Suprapubic skin (tissue), 4 donors: ENCODE measurements around the gene ZNF804A. TPM values are rescaled to one million over a fixed set of nuclear protein-coding genes. Genes with fewer than 3 reads are reported as not detected.

Experiments used
- DNase-seq, 2 donors: peaks; one replicate each; pipeline ENCODE4 v3.0.0-alpha.2; 2019; ENCODE audit warnings: low spot score in 2 of 2
- H3K27ac ChIP-seq: fragments of 200-600 bp; sonication (generic); one replicate; pipeline ENCODE4 v1.5.1; 2019
- H3K27me3 ChIP-seq: fragments of 200-600 bp; sonication (generic); one replicate; pipeline ENCODE4 v1.5.1; 2019
- H3K36me3 ChIP-seq: fragments of 200-600 bp; sonication (generic); one replicate; pipeline ENCODE4 v1.5.1; 2019
- H3K4me1 ChIP-seq: fragments of 200-600 bp; sonication (generic); one replicate; pipeline ENCODE4 v1.5.1; 2019
- H3K4me3 ChIP-seq: fragments of 200-600 bp; sonication (generic); one replicate; pipeline ENCODE4 v1.5.1; 2019; ENCODE audit warnings: mild to moderate bottlenecking
- H3K9me3 ChIP-seq: fragments of 200-600 bp; sonication (generic); one replicate; pipeline ENCODE4 v1.5.1; 2019
- EP300 ChIP-seq: sonication (generic); formaldehyde crosslinking; IDR thresholded peaks from one replicate; pipeline ENCODE4 v1.6.1; 2017; ENCODE audit warnings: antibody characterized with exemption
- POLR2A ChIP-seq, 2 donors: fragments of 450-650 bp; IDR thresholded peaks; one replicate each; pipeline ENCODE4 v1.6.1; 2017; ENCODE audit warnings: antibody characterized with exemption in 2 of 2, mild to moderate bottlenecking in 2 of 2, moderate library complexity in 2 of 2
- POLR2AphosphoS5 ChIP-seq, 3 donors: sonication (generic); formaldehyde crosslinking; IDR thresholded peaks; one replicate each; pipeline ENCODE4 v1.6.1; 2017; ENCODE audit warnings: antibody characterized with exemption in 3 of 3
- WGBS: methylation state at CpG from one replicate; pipeline ENCODE4 v1.1.5; 2018; 5-methylcytosine and 5-hydroxymethylcytosine counted together
- total RNA-seq, 4 donors: library from RNA; depleted of rRNA; stranded (reverse); fragments of >200 nt; gene quantifications; one replicate each; pipeline ENCODE4 v1.1.0, GENCODE V29; 2016
- TF ChIP-seq, protein P1 (sequence below), 2 donors: fragments of 200-600 bp in 1 of 2; fragments of 450-650 bp in 1 of 2; sonication (generic) in 1 of 2; IDR thresholded peaks; one replicate each; pipeline ENCODE4 v1.5.1; 2016 to 2019; ENCODE audit warnings: antibody characterized with exemption in 2 of 2, mild to moderate bottlenecking in 1 of 2, moderate library complexity in 1 of 2

Gene ZNF804A
- total RNA-seq, 4 donors from 2014 or later, result 1.0 TPM; not detected in 3

DNA sequence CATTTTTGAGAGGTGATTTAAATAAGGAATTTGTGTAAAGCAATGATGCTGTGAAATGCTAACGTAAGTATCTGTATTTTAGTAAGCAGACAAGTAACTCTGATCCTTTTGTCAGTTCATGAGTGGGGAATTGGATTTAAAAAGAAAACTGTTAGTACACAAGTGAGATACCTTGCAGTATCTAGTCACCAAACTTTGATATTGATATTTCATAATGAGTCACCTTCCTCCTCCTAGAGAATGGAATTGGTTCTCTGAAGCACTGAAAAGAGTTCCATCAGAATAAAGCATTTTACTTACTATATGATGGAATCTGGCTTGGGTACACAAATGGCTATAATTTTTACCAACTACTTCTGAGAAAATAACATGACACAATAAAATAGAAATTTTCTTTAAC lies 232.2 kb downstream of the ZNF804A start:
- no peaks in the 10 kb centered on the region for H3K4me1 ChIP-seq
- DNase-seq, result no peak
- 84% methylated on average over 1 of the region's 1 CpG for WGBS
- TF ChIP-seq POLR2AphosphoS5 (IDR thresholded peaks at IDR 0.05) (no peak), EP300 (no peak), POLR2A (IDR thresholded peaks at IDR 0.05) (no peak)
- TF ChIP-seq, protein P1, sequence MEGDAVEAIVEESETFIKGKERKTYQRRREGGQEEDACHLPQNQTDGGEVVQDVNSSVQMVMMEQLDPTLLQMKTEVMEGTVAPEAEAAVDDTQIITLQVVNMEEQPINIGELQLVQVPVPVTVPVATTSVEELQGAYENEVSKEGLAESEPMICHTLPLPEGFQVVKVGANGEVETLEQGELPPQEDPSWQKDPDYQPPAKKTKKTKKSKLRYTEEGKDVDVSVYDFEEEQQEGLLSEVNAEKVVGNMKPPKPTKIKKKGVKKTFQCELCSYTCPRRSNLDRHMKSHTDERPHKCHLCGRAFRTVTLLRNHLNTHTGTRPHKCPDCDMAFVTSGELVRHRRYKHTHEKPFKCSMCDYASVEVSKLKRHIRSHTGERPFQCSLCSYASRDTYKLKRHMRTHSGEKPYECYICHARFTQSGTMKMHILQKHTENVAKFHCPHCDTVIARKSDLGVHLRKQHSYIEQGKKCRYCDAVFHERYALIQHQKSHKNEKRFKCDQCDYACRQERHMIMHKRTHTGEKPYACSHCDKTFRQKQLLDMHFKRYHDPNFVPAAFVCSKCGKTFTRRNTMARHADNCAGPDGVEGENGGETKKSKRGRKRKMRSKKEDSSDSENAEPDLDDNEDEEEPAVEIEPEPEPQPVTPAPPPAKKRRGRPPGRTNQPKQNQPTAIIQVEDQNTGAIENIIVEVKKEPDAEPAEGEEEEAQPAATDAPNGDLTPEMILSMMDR (IDR thresholded peaks at IDR 0.05), result no peak
- no peaks in the 10 kb centered on the region for H3K27me3 ChIP-seq
- no peaks in the 10 kb centered on the region for H3K36me3 ChIP-seq
- no peak overlapping the region for H3K27ac ChIP-seq
- H3K9me3 ChIP-seq, result no peaks in the 10 kb centered on the region
- no peak overlapping the region for H3K4me3 ChIP-seq

DNA sequence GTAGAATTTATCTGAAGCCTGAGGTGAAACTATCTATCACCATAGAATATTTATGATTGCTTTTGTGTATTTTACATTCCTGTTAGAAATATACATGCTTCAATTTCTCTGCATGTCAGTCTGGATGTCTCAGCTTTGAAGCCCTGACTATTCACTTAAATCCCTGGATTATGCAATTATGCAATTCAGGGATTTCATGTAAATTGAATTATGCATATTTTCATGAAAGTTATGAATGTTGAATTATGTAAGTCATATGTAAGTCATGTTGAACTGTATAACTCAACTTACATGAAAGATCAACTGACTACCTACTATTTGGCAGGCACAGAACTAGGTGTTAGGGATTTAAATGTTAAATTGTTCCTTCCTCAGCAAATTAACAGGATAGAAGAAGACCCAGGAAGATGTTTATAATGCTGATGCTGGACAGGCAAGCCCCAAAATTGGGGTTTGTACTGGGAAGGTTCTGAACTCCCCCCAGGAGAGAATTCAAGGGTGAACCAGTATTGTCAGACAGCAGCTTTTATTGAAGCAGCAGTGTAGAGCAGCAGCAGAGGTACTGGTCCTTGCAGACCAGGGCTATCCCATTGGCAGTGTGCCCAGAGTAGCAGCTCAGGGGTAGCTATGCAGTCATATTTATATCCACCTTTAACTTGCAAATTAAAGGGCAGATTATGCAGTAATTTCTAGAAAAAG lies 236.5 kb downstream of the ZNF804A start:
- no peaks in the 10 kb centered on the region for H3K4me1 ChIP-seq
- H3K27ac ChIP-seq, result no peak overlapping the region
- H3K4me3 ChIP-seq, result no peak overlapping the region
- no peaks in the 10 kb centered on the region for H3K27me3 ChIP-seq
- TF ChIP-seq POLR2A (IDR thresholded peaks at IDR 0.05) (no peak), EP300 (no peak)
- TF ChIP-seq, protein P1 (IDR thresholded peaks at IDR 0.05), result no peak
- DNase-seq, result no peak
- H3K9me3 ChIP-seq, result no peaks in the 10 kb centered on the region
- no peaks in the 10 kb centered on the region for H3K36me3 ChIP-seq

DNA sequence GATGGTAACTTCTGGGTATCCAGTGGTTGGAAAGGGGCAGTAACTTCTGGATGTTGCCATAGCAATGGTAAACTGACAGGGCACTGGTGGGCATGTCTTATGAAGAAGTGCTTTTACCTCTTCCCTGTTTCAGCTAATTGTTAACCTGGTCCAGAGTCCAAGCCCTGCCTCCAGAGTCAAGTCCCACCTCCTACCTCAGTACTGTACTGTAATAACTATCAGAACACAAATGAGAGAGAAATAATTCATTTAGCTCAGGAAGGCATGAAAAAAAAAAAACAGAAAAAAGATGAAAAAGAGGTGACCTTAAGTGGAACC lies 237.0 kb downstream of the ZNF804A start:
- H3K9me3 ChIP-seq, result no peaks in the 10 kb centered on the region
- no peaks in the 10 kb centered on the region for H3K27me3 ChIP-seq
- no peak for DNase-seq
- no peak overlapping the region for H3K27ac ChIP-seq
- no peak overlapping the region for H3K4me3 ChIP-seq
- TF ChIP-seq, protein P1 (IDR thresholded peaks at IDR 0.05), result no peak
- TF ChIP-seq EP300, result no peak
- H3K36me3 ChIP-seq, result no peaks in the 10 kb centered on the region
- H3K4me1 ChIP-seq, result no peaks in the 10 kb centered on the region

DNA sequence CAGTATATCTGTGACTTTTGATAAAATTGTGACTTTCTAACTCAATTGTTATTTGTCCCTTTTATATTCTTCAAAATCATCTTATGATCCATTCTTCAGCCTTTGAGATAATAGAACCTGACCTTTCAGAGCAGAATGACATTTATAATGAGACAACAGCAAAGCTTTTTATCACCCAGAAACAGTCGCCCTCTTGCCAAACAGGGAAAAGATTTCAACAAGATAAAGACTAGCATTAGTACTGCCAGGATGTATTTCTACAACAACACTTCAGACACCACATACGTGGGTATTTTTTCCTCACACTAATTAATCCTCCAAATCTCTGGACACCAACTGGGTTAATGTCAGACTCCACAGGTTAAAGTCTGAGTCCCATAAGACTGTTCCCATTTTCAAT lies 249.0 kb downstream of the ZNF804A start:
- Histone ChIP-seq H3K4me1 (no peaks in the 10 kb centered on the region), H3K4me3 (no peak overlapping the region), H3K9me3 (no peaks in the 10 kb centered on the region), H3K27me3 (no peaks in the 10 kb centered on the region), H3K27ac (no peak overlapping the region), H3K36me3 (no peaks in the 10 kb centered on the region)
- 43% methylated on average over 2 of the region's 2 CpGs for WGBS
- DNase-seq, result no peak
- TF ChIP-seq POLR2A (IDR thresholded peaks at IDR 0.05), result no peak
- no peak for TF ChIP-seq EP300
- no peak for TF ChIP-seq POLR2AphosphoS5 (IDR thresholded peaks at IDR 0.05)
- TF ChIP-seq, protein P1 (IDR thresholded peaks at IDR 0.05), result no peak

- H3K9me3 ChIP-seq, result no peaks in the 10 kb centered on the region
- no peak overlapping the region for H3K27ac ChIP-seq
- TF ChIP-seq, protein P1 (IDR thresholded peaks at IDR 0.05), result no peak
- TF ChIP-seq POLR2A (IDR thresholded peaks at IDR 0.05) (no peak), EP300 (no peak), POLR2AphosphoS5 (IDR thresholded peaks at IDR 0.05) (no peak)
- H3K36me3 ChIP-seq, result no peaks in the 10 kb centered on the region
- no peaks in the 10 kb centered on the region for H3K4me1 ChIP-seq
- no peak for DNase-seq
- H3K27me3 ChIP-seq, result no peaks in the 10 kb centered on the region
- H3K4me3 ChIP-seq, result no peak overlapping the region
These were observed 251.2 kb downstream of the ZNF804A start for GRCh38 chr2:184849516-184849915.
